ENCODE measurements around the gene FAM241B.

DNA sequence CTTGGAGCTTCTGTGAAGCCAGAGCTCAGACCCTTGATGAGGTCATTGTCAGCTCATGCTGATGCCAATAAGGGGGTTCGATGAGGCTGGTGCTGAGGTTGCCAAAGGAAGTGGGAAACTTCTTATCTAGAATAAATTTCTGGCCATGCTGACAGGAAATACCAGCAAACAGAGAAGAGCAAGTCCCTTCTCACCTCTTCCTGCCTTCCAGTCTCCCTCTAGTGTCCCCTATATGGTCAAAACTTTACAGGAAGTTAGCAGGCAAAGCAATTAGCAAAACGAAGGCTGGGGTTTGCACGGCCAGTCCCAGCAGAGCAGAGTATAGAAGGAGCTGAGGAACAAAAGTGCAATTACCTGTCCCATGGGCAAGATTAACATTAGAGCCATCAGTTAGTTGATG is 41.7 kb upstream of the FAM241B start:
- no peak for TF ChIP-seq EP300 (IDR thresholded peaks at IDR 0.05)
- TF ChIP-seq, protein P1, sequence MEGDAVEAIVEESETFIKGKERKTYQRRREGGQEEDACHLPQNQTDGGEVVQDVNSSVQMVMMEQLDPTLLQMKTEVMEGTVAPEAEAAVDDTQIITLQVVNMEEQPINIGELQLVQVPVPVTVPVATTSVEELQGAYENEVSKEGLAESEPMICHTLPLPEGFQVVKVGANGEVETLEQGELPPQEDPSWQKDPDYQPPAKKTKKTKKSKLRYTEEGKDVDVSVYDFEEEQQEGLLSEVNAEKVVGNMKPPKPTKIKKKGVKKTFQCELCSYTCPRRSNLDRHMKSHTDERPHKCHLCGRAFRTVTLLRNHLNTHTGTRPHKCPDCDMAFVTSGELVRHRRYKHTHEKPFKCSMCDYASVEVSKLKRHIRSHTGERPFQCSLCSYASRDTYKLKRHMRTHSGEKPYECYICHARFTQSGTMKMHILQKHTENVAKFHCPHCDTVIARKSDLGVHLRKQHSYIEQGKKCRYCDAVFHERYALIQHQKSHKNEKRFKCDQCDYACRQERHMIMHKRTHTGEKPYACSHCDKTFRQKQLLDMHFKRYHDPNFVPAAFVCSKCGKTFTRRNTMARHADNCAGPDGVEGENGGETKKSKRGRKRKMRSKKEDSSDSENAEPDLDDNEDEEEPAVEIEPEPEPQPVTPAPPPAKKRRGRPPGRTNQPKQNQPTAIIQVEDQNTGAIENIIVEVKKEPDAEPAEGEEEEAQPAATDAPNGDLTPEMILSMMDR (IDR thresholded peaks at IDR 0.05) = no peak
